ENCODE data around the gene KCNJ6.

KCNJ6 gene

GRCh38 chr21:37904856-37905255, 11.4 kb downstream of the KCNJ6 start:
- DNase-seq: no peak

GRCh38 chr21:37903396-37903795, 12.9 kb downstream of the KCNJ6 start:
- DNase-seq: no peak

- no peak for DNase-seq
Observed at GRCh38 chr21:37899146-37899545, 17.1 kb downstream of the KCNJ6 start.

GRCh38 chr21:37896788-37897187, 19.5 kb downstream of the KCNJ6 start:
- no peak for DNase-seq

- no peak for DNase-seq
Observed at GRCh38 chr21:37891972-37892371, 24.3 kb downstream of the KCNJ6 start.

GRCh38 chr21:37888659-37889058, 27.6 kb downstream of the KCNJ6 start:
- DNase-seq: no peak

- no peak for DNase-seq
Observed at GRCh38 chr21:37886726-37887299, 29.4 kb downstream of the KCNJ6 start.

- DNase-seq: no peak
Observed at GRCh38 chr21:37886120-37886519, 30.1 kb downstream of the KCNJ6 start.

- DNase-seq: no peak
Observed at GRCh38 chr21:37878946-37879660, 37.2 kb downstream of the KCNJ6 start.

GRCh38 chr21:37877888-37878684, 38.2 kb downstream of the KCNJ6 start:
- no peak for DNase-seq

- DNase-seq: no peak
Observed at GRCh38 chr21:37877171-37877570, 39.1 kb downstream of the KCNJ6 start.

- DNase-seq: no peak
Observed at GRCh38 chr21:37876561-37876960, 39.7 kb downstream of the KCNJ6 start.

GRCh38 chr21:37874904-37875780, 41.1 kb downstream of the KCNJ6 start:
- DNase-seq: no peak

GRCh38 chr21:37874481-37874880, 41.8 kb downstream of the KCNJ6 start:
- DNase-seq: no peak

GRCh38 chr21:37873655-37874054, 42.6 kb downstream of the KCNJ6 start:
- no peak for DNase-seq

- DNase-seq: no peak
Observed at GRCh38 chr21:37871121-37871862, 45.0 kb downstream of the KCNJ6 start.

- no peak for DNase-seq
Observed at GRCh38 chr21:37870221-37870620, 46.0 kb downstream of the KCNJ6 start.

GRCh38 chr21:37869661-37870060, 46.6 kb downstream of the KCNJ6 start:
- DNase-seq: no peak

- no peak for DNase-seq
Observed at GRCh38 chr21:37868446-37869295, 47.6 kb downstream of the KCNJ6 start.

- DNase-seq: no peak
Observed at GRCh38 chr21:37866027-37866426, 50.2 kb downstream of the KCNJ6 start.

- no peak for DNase-seq
Observed at GRCh38 chr21:37865156-37865555, 51.1 kb downstream of the KCNJ6 start.

Data from NCI-H1930 (cell line).